Lower leg skin (tissue), 4 donors: ENCODE data around the gene OPN1MW3. TPM values are rescaled to one million over a fixed set of nuclear protein-coding genes. Genes with fewer than 3 reads are reported as not detected.
"Not testable (repeated sequence)": the region's sequence is repeated elsewhere in the genome, so short reads cannot be mapped to it uniquely, and the experiment has no call there.

Experiments
- DNase-seq, 2 donors: peaks; one replicate each; pipeline ENCODE4 v3.0.0-alpha.2; 2019; ENCODE audit warnings: low spot score in 2 of 2
- H3K4me3 ChIP-seq: fragments of 200-600 bp; sonication (generic); 2 replicates; pipeline ENCODE4 v1.5.1; 2017; ENCODE audit warnings: mild to moderate bottlenecking, low read depth; ENCODE audit not compliant: poor library complexity, severe bottlenecking
- WGBS, 2 donors: methylation state at CpG; one replicate each; pipeline ENCODE4 v1.1.5; 2018; 5-methylcytosine and 5-hydroxymethylcytosine counted together
- intact Hi-C: fragments of 100-400 bp; cut with DNase I; formaldehyde crosslinking; loops from one replicate; pipeline ENCODE4 v1.15.0; 2023; ENCODE audit warnings: low total_unique reads
- total RNA-seq, 4 donors: library from RNA; depleted of rRNA; stranded (reverse); fragments of >200 nt; gene quantifications; one replicate each; pipeline ENCODE4 v1.1.0, GENCODE V29; 2016

OPN1MW3 gene
- total RNA-seq = not detected

DNA sequence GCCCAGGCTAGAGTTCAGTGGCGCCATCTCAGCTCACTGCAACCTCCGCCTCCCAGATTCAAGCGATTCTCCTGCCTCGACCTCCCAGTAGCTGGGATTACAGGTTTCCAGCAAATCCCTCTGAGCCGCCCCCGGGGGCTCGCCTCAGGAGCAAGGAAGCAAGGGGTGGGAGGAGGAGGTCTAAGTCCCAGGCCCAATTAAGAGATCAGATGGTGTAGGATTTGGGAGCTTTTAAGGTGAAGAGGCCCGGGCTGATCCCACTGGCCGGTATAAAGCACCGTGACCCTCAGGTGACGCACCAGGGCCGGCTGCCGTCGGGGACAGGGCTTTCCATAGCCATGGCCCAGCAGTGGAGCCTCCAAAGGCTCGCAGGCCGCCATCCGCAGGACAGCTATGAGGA lies at the start of gene OPN1MW3:
OPN1MW3 (plus strand) TSS at position 301 of the 400 bp plus-strand sequence; CDS start at position 339, 38 bp downstream.
- DNase-seq, H3K4me3 ChIP-seq, intact Hi-C loops: not testable (repeated sequence)
- WGBS, 2 donors = no CpG with 5 or more reads among the region's 17 CpGs

GRCh38 chrX:154209670-154210418 lies 47.5 kb upstream of the OPN1MW3 start:
- DNase-seq, intact Hi-C loops, H3K4me3 ChIP-seq: not testable (repeated sequence)
- no CpG with 5 or more reads among the region's 21 CpGs for WGBS, 2 donors

DNA sequence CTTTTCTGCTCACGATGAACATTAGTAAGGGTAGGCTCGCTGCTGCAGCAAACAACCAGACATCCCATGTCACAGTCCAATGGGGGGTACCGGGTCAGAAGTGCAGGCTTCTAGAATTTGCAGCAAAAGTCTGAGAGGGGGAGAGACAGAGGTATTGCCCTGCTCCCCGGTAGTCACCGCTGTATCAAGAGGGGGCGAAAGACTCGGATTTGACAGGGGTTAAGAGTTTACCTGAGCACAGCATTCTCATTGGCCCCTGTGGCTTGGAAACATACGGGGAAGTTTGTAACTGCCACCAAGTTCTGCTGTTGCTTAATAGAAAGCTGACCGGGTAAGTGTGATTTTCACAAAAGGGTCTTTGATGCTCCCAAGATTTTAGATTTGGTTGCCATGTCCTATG lies 46.3 kb upstream of the OPN1MW3 start:
- intact Hi-C loops, H3K4me3 ChIP-seq: not testable (repeated sequence)
- peak in 1 of 2 donors; percentile 72 for DNase-seq
- 83 to 85% methylated on average over 6 to 7 of the region's 9 CpGs for WGBS, 2 donors

- DNase-seq, H3K4me3 ChIP-seq, intact Hi-C loops: not testable (repeated sequence)
- WGBS, 2 donors = no CpG with 5 or more reads among the region's 10 CpGs
Observed at GRCh38 chrX:154211499-154211898, 45.9 kb upstream of the OPN1MW3 start.

- intact Hi-C loops = not testable (repeated sequence)
Observed at GRCh38 chrX:154219456-154219855, 37.9 kb upstream of the OPN1MW3 start, which contains the start of gene OPN1MW2. Gene OPN1MW2, plus strand, starts transcription at chrX:154219756. Its CDS starts 60 bp downstream, at chrX:154219816.

DNA sequence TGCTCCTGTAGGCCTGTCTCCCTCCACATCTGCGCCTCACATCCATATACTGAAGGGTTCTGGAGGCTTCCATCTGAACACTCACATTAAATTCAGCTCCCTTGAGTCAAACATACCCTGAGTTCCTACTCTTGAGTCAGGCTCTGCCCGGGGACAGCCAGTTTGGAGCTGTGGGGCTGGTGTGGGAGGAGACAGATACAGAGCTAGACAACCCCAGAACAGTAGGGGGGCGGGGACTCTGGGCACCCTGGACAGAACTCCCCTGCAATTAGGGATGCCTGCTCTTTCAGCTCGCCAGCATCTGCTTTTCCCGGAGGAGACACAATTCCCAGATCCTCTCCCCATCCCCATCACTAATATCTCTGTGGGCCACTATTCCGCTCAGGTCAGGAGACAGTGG lies 32.1 kb upstream of the OPN1MW3 start:
- DNase-seq, H3K4me3 ChIP-seq, intact Hi-C loops: not testable (repeated sequence)
- no CpG with 5 or more reads among the region's 6 CpGs for WGBS, 2 donors

More at GRCh38 chrX:154219456-154219855, 37.9 kb upstream of the OPN1MW3 start, which contains the start of gene OPN1MW2:
- no CpG with 5 or more reads among the region's 16 CpGs for WGBS, 2 donors
- not testable (repeated sequence) for H3K4me3 ChIP-seq, DNase-seq

DNA sequence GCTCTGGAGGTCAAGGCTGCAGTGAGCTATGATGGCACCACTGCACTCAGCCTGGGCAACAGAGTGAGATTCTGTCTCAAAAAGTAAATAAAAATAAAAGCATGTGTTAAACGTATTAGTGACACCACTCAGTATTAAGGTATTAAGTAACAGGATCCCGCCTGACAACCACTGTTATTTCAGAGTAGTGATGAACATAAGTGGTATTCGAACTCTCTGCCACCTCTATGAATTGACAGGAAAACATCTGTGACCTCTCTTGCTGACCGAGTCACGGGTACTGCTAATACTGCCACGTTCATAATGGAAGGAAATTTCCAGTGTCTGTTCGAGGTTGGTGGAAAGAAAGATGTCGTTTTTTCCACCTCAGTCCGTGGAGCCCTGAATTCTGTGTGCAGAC lies 30.7 kb upstream of the OPN1MW3 start:
- intact Hi-C loops, DNase-seq, H3K4me3 ChIP-seq: not testable (repeated sequence)
- no CpG with 5 or more reads among the region's 9 CpGs for WGBS, 2 donors

DNA sequence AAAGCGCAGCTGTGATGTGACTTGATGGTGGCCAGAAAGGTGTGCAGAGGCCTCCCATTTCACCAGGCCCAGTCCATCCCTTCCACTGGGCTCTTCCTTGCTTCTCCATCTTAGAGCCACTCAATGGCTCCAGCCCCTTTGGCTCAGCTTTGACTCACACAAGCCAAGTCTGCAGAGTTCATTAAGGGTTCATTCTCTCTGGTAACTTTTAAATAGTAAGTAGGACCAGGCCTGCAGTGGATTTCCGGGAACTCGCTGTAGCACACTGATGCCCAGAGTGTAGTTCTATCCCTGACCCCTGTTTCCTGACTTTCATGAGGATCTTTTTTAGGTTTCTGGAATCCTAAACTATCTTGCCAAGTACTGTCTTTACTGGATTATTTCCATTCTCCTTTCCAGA lies 25.9 kb upstream of the OPN1MW3 start:
- WGBS, 2 donors = no CpG with 5 or more reads among the region's 3 CpGs
- DNase-seq, H3K4me3 ChIP-seq, intact Hi-C loops: not testable (repeated sequence)

DNA sequence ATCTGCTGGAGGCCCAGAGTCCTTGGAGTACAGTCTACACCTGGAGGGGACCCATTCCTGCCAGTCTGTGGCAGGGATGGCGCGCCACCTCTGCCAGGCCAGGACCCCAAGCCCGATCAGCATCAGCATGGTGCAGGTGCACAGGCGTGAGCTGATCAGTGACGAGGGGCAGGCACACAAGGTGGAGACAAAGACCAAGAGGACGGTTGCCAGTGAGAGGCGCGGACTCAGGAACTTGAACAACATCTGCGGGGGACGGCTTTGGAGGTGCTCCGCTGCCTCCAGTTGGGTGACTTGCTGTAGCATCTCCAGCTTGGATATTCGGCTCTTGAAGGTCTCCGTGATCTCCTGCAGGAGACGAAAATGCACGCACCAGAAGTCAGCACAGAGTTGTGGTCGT lies 23.8 kb upstream of the OPN1MW3 start:
- DNase-seq, intact Hi-C loops, H3K4me3 ChIP-seq: not testable (repeated sequence)
- WGBS, 2 donors = no CpG with 5 or more reads among the region's 16 CpGs

DNA sequence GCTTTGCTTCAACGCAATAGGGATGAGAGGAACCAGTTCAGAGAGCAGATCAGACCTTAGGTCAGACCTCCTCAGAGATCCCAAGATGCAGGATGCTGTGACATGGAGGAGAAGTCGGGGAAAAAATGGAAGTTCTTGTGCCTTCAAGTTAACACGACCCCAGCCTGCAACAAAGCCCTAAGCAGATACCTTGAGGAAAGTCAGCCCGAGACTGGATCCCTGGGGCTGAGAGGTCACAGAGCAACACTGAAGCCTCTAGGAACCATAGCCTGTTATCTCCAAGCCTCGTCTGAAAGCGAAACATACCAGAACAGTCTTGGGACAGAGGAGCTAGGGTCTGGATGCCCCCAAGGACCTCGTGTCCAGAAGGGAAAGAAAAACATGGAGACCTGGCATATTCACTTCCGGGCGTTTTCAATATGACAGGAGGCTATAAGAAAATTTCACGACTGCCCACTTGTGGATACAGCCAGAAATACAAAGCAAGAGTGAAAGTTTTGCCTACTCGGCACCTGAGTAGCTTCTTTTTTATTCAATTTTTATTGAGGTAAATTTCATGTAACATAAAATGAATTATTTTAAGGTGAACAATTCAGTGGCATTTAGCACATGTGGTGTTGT lies 18.3 kb upstream of the OPN1MW3 start:
- peak in 1 of 2 donors; percentile 23 for DNase-seq
- intact Hi-C loops, H3K4me3 ChIP-seq: not testable (repeated sequence)
- 75% methylated on average over 1 of the region's 11 CpGs; no CpG with 5 or more reads in 1 of the 2 donors for WGBS, 2 donors

GRCh38 chrX:154239982-154240503 lies 17.3 kb upstream of the OPN1MW3 start:
- 80 to 81% methylated on average over 7 of the region's 8 CpGs for WGBS, 2 donors
- intact Hi-C loops, H3K4me3 ChIP-seq: not testable (repeated sequence)
- DNase-seq = peak in 1 of 2 donors; percentile 68

DNA sequence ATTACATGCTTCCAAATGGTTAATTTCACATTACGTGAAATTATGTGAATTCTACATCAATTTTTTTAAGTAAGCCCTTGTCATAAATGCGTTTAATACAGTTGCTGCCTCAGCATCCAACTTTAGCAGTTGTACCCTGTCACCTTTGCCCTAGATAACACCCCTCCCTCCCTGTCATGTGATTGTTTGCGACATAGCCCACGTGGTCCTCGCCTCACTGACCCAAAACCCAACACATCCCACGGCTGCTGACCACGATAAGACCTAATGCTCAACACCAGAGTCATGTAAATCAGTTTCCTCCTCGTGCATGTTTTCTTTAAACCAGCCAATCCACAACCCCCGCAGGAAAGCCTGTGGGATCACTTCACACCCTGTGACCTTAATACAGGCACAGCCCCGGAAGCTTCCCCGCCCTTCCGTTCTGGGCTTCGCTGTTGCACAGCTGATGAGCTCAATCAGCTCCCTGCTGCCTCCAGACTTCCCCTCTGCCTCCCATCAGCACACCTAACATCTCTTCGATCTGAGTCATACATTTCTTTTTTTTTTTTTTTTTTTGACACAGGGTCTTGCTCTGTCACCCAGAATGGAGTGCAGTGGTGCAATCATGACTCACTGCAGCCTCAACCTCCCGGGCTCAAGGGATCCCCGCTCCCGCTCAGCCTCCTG lies 9.9 kb upstream of the OPN1MW3 start:
- DNase-seq, intact Hi-C loops, H3K4me3 ChIP-seq: not testable (repeated sequence)
- WGBS, 2 donors = 78% methylated on average over 4 of the region's 17 CpGs; no CpG with 5 or more reads in 1 of the 2 donors

DNA sequence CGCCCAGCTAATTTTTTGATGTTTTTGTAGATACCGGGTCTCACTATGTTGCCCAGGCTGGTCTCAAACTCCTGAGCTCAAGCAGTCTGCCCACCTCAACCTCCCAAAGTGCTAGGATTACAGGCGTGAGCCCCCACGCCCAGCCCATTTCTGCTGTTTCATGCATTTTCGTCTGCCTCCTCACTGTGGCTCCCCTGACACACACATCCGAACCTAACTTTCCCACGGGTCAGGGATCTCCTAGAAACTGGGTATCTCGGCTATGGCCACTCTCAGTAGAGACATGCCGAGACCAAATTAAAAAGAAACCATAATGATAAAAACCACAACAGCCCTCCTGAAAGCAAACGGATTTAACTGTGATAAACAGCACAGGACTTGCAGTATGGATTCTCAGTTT lies 9.3 kb upstream of the OPN1MW3 start:
- H3K4me3 ChIP-seq, DNase-seq, intact Hi-C loops: not testable (repeated sequence)
- no CpG with 5 or more reads among the region's 10 CpGs for WGBS, 2 donors

- DNase-seq, H3K4me3 ChIP-seq, intact Hi-C loops: not testable (repeated sequence)
- WGBS, 2 donors = no CpG with 5 or more reads among the region's 10 CpGs
Observed at GRCh38 chrX:154258711-154259110, 1.3 kb downstream of the OPN1MW3 start.

DNA sequence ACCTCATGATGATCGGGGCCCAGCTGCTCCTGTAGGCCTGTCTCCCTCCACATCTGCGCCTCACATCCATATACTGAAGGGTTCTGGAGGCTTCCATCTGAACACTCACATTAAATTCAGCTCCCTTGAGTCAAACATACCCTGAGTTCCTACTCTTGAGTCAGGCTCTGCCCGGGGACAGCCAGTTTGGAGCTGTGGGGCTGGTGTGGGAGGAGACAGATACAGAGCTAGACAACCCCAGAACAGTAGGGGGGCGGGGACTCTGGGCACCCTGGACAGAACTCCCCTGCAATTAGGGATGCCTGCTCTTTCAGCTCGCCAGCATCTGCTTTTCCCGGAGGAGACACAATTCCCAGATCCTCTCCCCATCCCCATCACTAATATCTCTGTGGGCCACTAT lies 5.7 kb downstream of the OPN1MW3 start:
- H3K4me3 ChIP-seq, intact Hi-C loops, DNase-seq: not testable (repeated sequence)
- WGBS, 2 donors = no CpG with 5 or more reads among the region's 6 CpGs
